ENCODE data around the gene MSH2.

DNA sequence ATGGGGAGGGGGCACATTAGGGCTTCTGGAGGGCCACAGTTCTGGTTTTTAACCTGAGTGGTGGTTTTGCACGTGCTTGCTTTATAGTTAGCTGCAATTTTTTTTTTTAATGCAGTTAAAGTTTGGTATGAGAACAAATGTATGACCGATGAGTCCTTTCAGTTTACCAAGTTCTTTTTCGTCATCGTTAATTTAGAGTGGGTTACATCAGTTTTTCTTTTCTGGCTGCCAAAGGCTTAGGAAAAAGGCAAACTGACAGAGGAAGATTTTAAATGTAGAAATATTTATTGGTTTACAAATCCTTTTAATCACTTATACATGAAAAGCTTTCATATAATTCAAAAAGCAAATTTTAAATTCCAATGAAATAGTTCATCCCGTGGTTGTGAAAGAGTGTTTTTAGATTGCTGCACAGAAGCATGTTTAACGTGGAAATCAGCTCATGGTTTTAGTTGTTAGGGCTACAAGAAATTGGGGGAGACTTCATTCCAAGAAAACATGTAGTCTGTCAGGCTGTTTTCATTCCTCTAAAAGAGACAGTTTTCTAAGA lies 82.9 kb downstream of the MSH2 start:
- TF ChIP-seq YY1 (IDR thresholded peaks at IDR 0.05; ENCODE audit: insufficient read depth, insufficient read length) (no peak), ZNF274 (IDR thresholded peaks at IDR 0.05; ENCODE audit: low read depth, low read length) (no peak), SUZ12 (IDR thresholded peaks at IDR 0.05; ENCODE audit: extremely low read depth, insufficient read depth, insufficient read length) (no peak)

Measured in NT2/D1 (cell line).